Prostate gland (tissue), 2 donors: ENCODE data around the gene ZNF160.

Experiments used
- CTCF ChIP-seq, 4 experiments: fragments of 200-600 bp in 2 of 4; fragments of 450-650 bp in 2 of 4; sonication (generic) in 2 of 4; IDR thresholded peaks; 1 replicate in 3 of 4; 2 replicates in 1 of 4; pipeline ENCODE4 v1.5.1; 2016 to 2019; ENCODE audit warnings: antibody characterized with exemption in 4 of 4, mild to moderate bottlenecking in 2 of 4, moderate library complexity in 2 of 4
- POLR2A ChIP-seq: fragments of 450-650 bp; IDR thresholded peaks from one replicate; pipeline ENCODE4 v1.6.1; 2016; ENCODE audit warnings: antibody characterized with exemption, mild to moderate bottlenecking

- TF ChIP-seq POLR2A (no peak), CTCF (IDR thresholded peaks at IDR 0.05) (no peak)
Observed at GRCh38 chr19:53078668-53079067, 24.6 kb downstream of the ZNF160 start.
